Lower lobe of right lung (tissue), 2 donors: ENCODE data around the gene PSME4. TPM values are rescaled to one million over a fixed set of nuclear protein-coding genes. Genes with fewer than 3 reads are reported as not detected.
"Not testable (repeated sequence)": the region's sequence is repeated elsewhere in the genome, so short reads cannot be mapped to it uniquely, and the experiment has no call there.

Experiments
- ATAC-seq, 2 donors: fragments of 200-7000 bp; cut with Tn5 transposase; one replicate each; pipeline ENCODE4 v1.9.1; 2020 to 2022; ENCODE audit warnings: mild to moderate bottlenecking in 2 of 2, moderate library complexity in 2 of 2
- DNase-seq: peaks from one replicate; pipeline ENCODE4 v3.0.0-alpha.2; 2020
- H3K27ac ChIP-seq: fragments of 200-600 bp; one replicate; pipeline ENCODE4 v1.8.0; 2022
- H3K27me3 ChIP-seq: fragments of 200-600 bp; one replicate; pipeline ENCODE4 v1.8.0; 2022; ENCODE audit warnings: low read depth
- H3K36me3 ChIP-seq: fragments of 200-600 bp; one replicate; pipeline ENCODE4 v1.8.0; 2022; ENCODE audit warnings: mild to moderate bottlenecking
- H3K4me1 ChIP-seq: fragments of 200-600 bp; one replicate; pipeline ENCODE4 v1.8.0; 2022
- H3K4me3 ChIP-seq: fragments of 200-600 bp; one replicate; pipeline ENCODE4 v1.8.0; 2022; ENCODE audit warnings: mild to moderate bottlenecking
- H3K9me3 ChIP-seq: fragments of 200-600 bp; one replicate; pipeline ENCODE4 v1.8.0; 2022
- CTCF ChIP-seq: fragments of 200-600 bp; IDR thresholded peaks from one replicate; pipeline ENCODE4 v1.8.0; 2022; ENCODE audit warnings: antibody characterized with exemption, mild to moderate bottlenecking
- intact Hi-C: fragments of 100-400 bp; cut with DNase I; formaldehyde crosslinking; loops from one replicate; pipeline ENCODE4 v1.11.0; 2022
- total RNA-seq: library from RNA; stranded (reverse); fragmentation: NEBNext Ultra II Directional; extraction: Animal tissue kit (Norgen Biotek cat#: 25700); gene quantifications from one replicate; pipeline ENCODE4 v1.2.1, GENCODE V29; 2021
- donor health status: DM: no; HTN: yes; CAD: no; lungs with severe emphysema.

The PSME4 gene
- total RNA-seq, 1 donor from 2014 or later: 42.9 TPM

- Histone ChIP-seq H3K4me1 (peaks cover 27% of the 10 kb centered on the region), H3K27me3 (no peaks in the 10 kb centered on the region), H3K4me3 (peak overlapping the region; percentile 66), H3K9me3 (no peaks in the 10 kb centered on the region), H3K27ac (peak overlapping the region; percentile 90), H3K36me3 (peaks cover 12% of the 10 kb centered on the region)
- ATAC-seq: peak; percentile 68 to 74
- intact Hi-C loops: no loop called here
- DNase-seq: peak; percentile 65
- TF ChIP-seq CTCF: no peak
These were observed 647 bp downstream of the PSME4 start for GRCh38 chr2:53969968-53970723.

- intact Hi-C loops: no loop called here
- ATAC-seq: peak; percentile 9 to 60
These were observed 1.4 kb downstream of the PSME4 start for GRCh38 chr2:53969285-53969967.

GRCh38 chr2:53964987-53965687, 5.7 kb downstream of the PSME4 start:
- Histone ChIP-seq H3K4me3 (no peak overlapping the region), H3K4me1 (peaks cover 53% of the 10 kb centered on the region), H3K27me3 (no peaks in the 10 kb centered on the region), H3K9me3 (no peaks in the 10 kb centered on the region), H3K36me3 (no peaks in the 10 kb centered on the region), H3K27ac (no peak overlapping the region)
- DNase-seq (no peak), ATAC-seq (no peak)
- intact Hi-C loops: no loop called here
- TF ChIP-seq CTCF: no peak

More at GRCh38 chr2:53969285-53969967, 1.4 kb downstream of the PSME4 start:
- peak overlapping the region; percentile 66 for H3K4me3 ChIP-seq
- no peaks in the 10 kb centered on the region for H3K9me3 ChIP-seq
- peaks cover 5% of the 10 kb centered on the region for H3K36me3 ChIP-seq
- DNase-seq: no peak
- H3K27me3 ChIP-seq: no peaks in the 10 kb centered on the region
- TF ChIP-seq CTCF: no peak
- H3K4me1 ChIP-seq: peaks cover 27% of the 10 kb centered on the region
- peak overlapping the region; percentile 90 for H3K27ac ChIP-seq

- Histone ChIP-seq H3K4me1 (peaks cover 53% of the 10 kb centered on the region), H3K27me3 (no peaks in the 10 kb centered on the region), H3K4me3 (no peak overlapping the region), H3K27ac (no peak overlapping the region), H3K36me3 (no peaks in the 10 kb centered on the region), H3K9me3 (no peaks in the 10 kb centered on the region)
- ATAC-seq (no peak), DNase-seq (no peak)
- no peak for TF ChIP-seq CTCF
- intact Hi-C loops: no loop called here
These were observed 6.4 kb downstream of the PSME4 start for GRCh38 chr2:53964257-53964952.

- H3K27ac ChIP-seq, H3K9me3 ChIP-seq, H3K27me3 ChIP-seq, intact Hi-C loops, H3K36me3 ChIP-seq, ATAC-seq, H3K4me3 ChIP-seq, DNase-seq: not testable (repeated sequence)
- peaks cover 31% of the 10 kb centered on the region for H3K4me1 ChIP-seq
These were observed 9.1 kb downstream of the PSME4 start for GRCh38 chr2:53961478-53962216.
